H9 (cell line): Measurements from ENCODE around the gene TPGS1. TPM values are rescaled to one million over a fixed set of nuclear protein-coding genes. Genes with fewer than 3 reads are reported as not detected.

Experiments used
- DNase-seq: peaks from one replicate; pipeline ENCODE4 v3.0.0-alpha.2; 2017
- H2AFZ ChIP-seq: one replicate; pipeline ENCODE4 v1.6.1; 2013; ENCODE audit warnings: mild to moderate bottlenecking, low read length, control low read depth, moderate library complexity
- H2AK5ac ChIP-seq: 2 replicates; pipeline ENCODE4 v1.6.1; 2013; ENCODE audit warnings: low read length, control low read depth, mixed read lengths; ENCODE audit not compliant: insufficient read length
- H2BK120ac ChIP-seq: one replicate; pipeline ENCODE4 v1.6.1; 2013; ENCODE audit warnings: low read depth, mild to moderate bottlenecking, low read length, control low read depth, inconsistent platforms; ENCODE audit not compliant: poor library complexity, severe bottlenecking
- H2BK12ac ChIP-seq: 2 replicates; pipeline ENCODE4 v1.6.1; 2013; ENCODE audit warnings: low read length, control low read depth, mixed read lengths, low read depth; ENCODE audit not compliant: insufficient read length
- H2BK15ac ChIP-seq: 2 replicates; pipeline ENCODE4 v1.6.1; 2013; ENCODE audit warnings: low read depth, low read length, control low read depth
- H2BK20ac ChIP-seq: one replicate; pipeline ENCODE4 v1.6.1; 2013; ENCODE audit warnings: low read depth, mild to moderate bottlenecking, low read length, control low read depth, inconsistent platforms; ENCODE audit not compliant: poor library complexity, severe bottlenecking
- H2BK5ac ChIP-seq: 2 replicates; pipeline ENCODE4 v1.6.1; 2013; ENCODE audit warnings: low read length, control low read depth, mixed read lengths; ENCODE audit not compliant: insufficient read length
- H3K14ac ChIP-seq: 2 replicates; pipeline ENCODE4 v1.6.1; 2013; ENCODE audit warnings: low read length, control low read depth; ENCODE audit not compliant: insufficient read depth
- H3K18ac ChIP-seq: 2 replicates; pipeline ENCODE4 v1.6.1; 2013; ENCODE audit warnings: low read depth, mild to moderate bottlenecking, mixed read lengths, low read length, control low read depth; ENCODE audit not compliant: insufficient read length
- H3K23ac ChIP-seq: 2 replicates; pipeline ENCODE4 v1.6.1; 2013; ENCODE audit warnings: low read length, control low read depth, mixed read lengths, low read depth; ENCODE audit not compliant: insufficient read length
- H3K23me2 ChIP-seq: 2 replicates; pipeline ENCODE4 v1.6.1; 2013; ENCODE audit warnings: low read depth, mild to moderate bottlenecking, mixed read lengths, low read length, control low read depth; ENCODE audit not compliant: insufficient read length, poor library complexity, severe bottlenecking
- H3K27ac ChIP-seq: 2 replicates; pipeline ENCODE4 v1.5.1; 2013; ENCODE audit warnings: low read length, control low read depth, mixed read lengths, low read depth; ENCODE audit not compliant: insufficient read length
- H3K27me3 ChIP-seq: 2 replicates; pipeline ENCODE4 v1.6.1; 2013; ENCODE audit warnings: low read length, control low read depth, inconsistent platforms; ENCODE audit not compliant: insufficient read depth
- H3K4ac ChIP-seq: 2 replicates; pipeline ENCODE4 v1.6.1; 2013; ENCODE audit warnings: low read depth, mild to moderate bottlenecking, control low read depth, inconsistent platforms, low read length, moderate library complexity
- H3K4me1 ChIP-seq: 2 replicates; pipeline ENCODE4 v1.6.1; 2013; ENCODE audit warnings: low read length, control low read depth, inconsistent platforms; ENCODE audit not compliant: insufficient read depth
- H3K4me2 ChIP-seq: 2 replicates; pipeline ENCODE4 v1.6.1; 2013; ENCODE audit warnings: low read length, control low read depth, mixed read lengths; ENCODE audit not compliant: insufficient read length, insufficient read depth
- H3K56ac ChIP-seq: 2 replicates; pipeline ENCODE4 v1.6.1; 2013; ENCODE audit warnings: low read depth, mild to moderate bottlenecking, mixed read lengths, low read length, control low read depth; ENCODE audit not compliant: insufficient read length
- H3K79me1 ChIP-seq: 2 replicates; pipeline ENCODE4 v1.6.1; 2013; ENCODE audit warnings: low read depth, mild to moderate bottlenecking, moderate library complexity, low read length, control low read depth, inconsistent platforms; ENCODE audit not compliant: insufficient read depth, poor library complexity, severe bottlenecking
- H3K79me2 ChIP-seq: 2 replicates; pipeline ENCODE4 v1.6.1; 2013; ENCODE audit warnings: low read length, control low read depth, inconsistent platforms; ENCODE audit not compliant: insufficient read depth
- H3K9ac ChIP-seq: 2 replicates; pipeline ENCODE4 v1.6.1; 2013; ENCODE audit warnings: low read length, control low read depth, mixed read lengths; ENCODE audit not compliant: insufficient read length; ENCODE audit errors: extremely low read depth
- H3K9me3 ChIP-seq: one replicate; pipeline ENCODE4 v1.6.1; 2013; ENCODE audit warnings: low read depth, low read length, inconsistent platforms; ENCODE audit not compliant: control insufficient read depth
- H3T11ph ChIP-seq: one replicate; pipeline ENCODE4 v1.6.1; 2013; ENCODE audit warnings: mild to moderate bottlenecking, low read length, control low read depth, inconsistent platforms
- H4K20me1 ChIP-seq: one replicate; pipeline ENCODE4 v1.6.1; 2013; ENCODE audit not compliant: control insufficient read depth, insufficient read length, insufficient read depth
- H4K5ac ChIP-seq: 2 replicates; pipeline ENCODE4 v1.6.1; 2013; ENCODE audit warnings: low read depth, mild to moderate bottlenecking, mixed read lengths, low read length, control low read depth; ENCODE audit not compliant: insufficient read length
- H4K8ac ChIP-seq: replicated peaks from 2 replicates; pipeline ENCODE4 v1.6.1; 2013; ENCODE audit warnings: low read length, control low read depth, mixed read lengths, low read depth; ENCODE audit not compliant: insufficient read length
- H4K91ac ChIP-seq: 2 replicates; pipeline ENCODE4 v1.6.1; 2013; ENCODE audit warnings: low read depth, mild to moderate bottlenecking, moderate library complexity, mixed read lengths, low read length, control low read depth; ENCODE audit not compliant: insufficient read length
- H3K27ac Mint-ChIP-seq, 3 experiments: 2 replicates in 2 of 3; 3 replicates in 1 of 3; pipeline ENCODE4 v1.8.0; 2020 to 2021; ENCODE audit warnings: mixed read lengths in 3 of 3, mild to moderate bottlenecking in 1 of 3, moderate library complexity in 1 of 3
- H3K27me3 Mint-ChIP-seq: 2 replicates; pipeline ENCODE4 v1.8.0; 2021; ENCODE audit warnings: low read depth, mild to moderate bottlenecking, moderate library complexity, mixed read lengths
- H3K36me3 Mint-ChIP-seq, 3 experiments: 2 replicates in 2 of 3; 3 replicates in 1 of 3; pipeline ENCODE4 v1.8.0; 2020 to 2021; ENCODE audit warnings: low read depth in 3 of 3, mixed read lengths in 3 of 3; ENCODE audit not compliant: insufficient read depth in 1 of 3
- H3K4me1 Mint-ChIP-seq, 2 experiments: 2 replicates each; pipeline ENCODE4 v1.8.0; 2020; ENCODE audit warnings: mixed read lengths in 2 of 2
- H3K4me3 Mint-ChIP-seq, 2 experiments: 2 replicates in 1 of 2; 3 replicates in 1 of 2; pipeline ENCODE4 v1.8.0; 2020 to 2021; ENCODE audit warnings: mild to moderate bottlenecking in 2 of 2, mixed read lengths in 2 of 2, moderate library complexity in 1 of 2
- H3K9me3 Mint-ChIP-seq, 2 experiments: 2 replicates in 1 of 2; 3 replicates in 1 of 2; pipeline ENCODE4 v1.8.0; 2020; ENCODE audit warnings: mild to moderate bottlenecking in 2 of 2, mixed read lengths in 2 of 2, moderate library complexity in 1 of 2
- WGBS: extraction: QIAGEN DNeasy Blood & Tissue Kit; methylation state at CpG from one replicate; pipeline ENCODE4 v1.1.7; 2013; ENCODE audit warnings: missing lambda C conversion rate, low lambda C conversion rate, mixed read lengths; ENCODE audit not compliant: insufficient read length; ENCODE audit errors: extremely low coverage; 5-methylcytosine and 5-hydroxymethylcytosine counted together
- total RNA-seq: library from RNA; stranded (reverse); gene quantifications from 2 replicates; pipeline ENCODE4 v1.2.1, GENCODE V29; 2021
- TF ChIP-seq, protein P1 (sequence below): fragments of 200-600 bp; sonication (generic); conservative IDR thresholded peaks from 3 replicates; pipeline ENCODE4 v1.8.0; 2021; ENCODE audit warnings: antibody characterized with exemption, mild to moderate bottlenecking

Gene TPGS1
- total RNA-seq, 1 experiment from 2014 or later: 7.4 TPM

DNA sequence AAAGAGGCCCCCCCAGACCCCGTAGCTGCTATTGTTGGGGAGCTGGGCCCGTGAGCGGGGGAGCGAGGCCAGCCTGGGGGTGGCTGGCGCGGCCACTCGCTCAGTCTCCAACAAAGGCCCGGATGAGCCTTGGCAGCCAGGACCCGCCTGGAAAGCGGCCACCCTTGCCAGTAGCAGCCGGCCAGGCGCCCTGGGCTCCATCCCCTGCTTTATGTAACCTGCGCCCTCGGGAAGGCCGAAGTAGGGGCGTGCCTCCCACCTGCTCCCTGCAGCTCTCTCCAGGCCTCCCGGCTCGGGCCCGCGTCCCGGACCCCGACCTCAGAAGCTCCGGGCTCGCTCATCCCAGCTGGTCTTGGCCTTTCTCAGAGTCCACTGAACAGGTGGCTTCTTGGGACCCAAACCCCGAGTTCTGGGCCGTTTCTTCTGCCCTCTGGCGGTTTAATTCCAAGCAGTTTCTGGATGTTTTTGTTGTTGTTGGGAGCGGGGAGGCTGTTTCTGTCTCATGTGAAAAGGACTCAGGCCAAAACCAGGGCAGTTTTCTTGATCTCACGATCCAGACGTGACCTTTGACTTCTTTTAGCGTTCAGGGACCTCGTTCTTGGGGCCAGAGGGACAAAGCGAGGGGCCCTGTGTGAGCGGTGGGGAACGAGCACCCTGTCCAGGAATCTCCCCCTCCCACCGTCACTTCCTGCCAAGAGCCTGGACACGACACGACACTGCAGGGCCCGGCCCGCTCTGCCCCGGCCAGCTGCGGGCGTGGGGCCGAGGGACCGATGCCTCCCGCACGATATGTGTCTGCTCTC, 25.5 kb downstream of the TPGS1 start:
- Histone ChIP-seq H2BK120ac (no peak overlapping the region), H3K27me3 (no peaks in the 10 kb centered on the region), H3K4me1 (no peaks in the 10 kb centered on the region), H3K79me1 (peaks cover 8% of the 10 kb centered on the region), H4K91ac (no peak overlapping the region), H4K20me1 (peaks cover 4% of the 10 kb centered on the region), H3K79me2 (peaks cover 13% of the 10 kb centered on the region; the same call in 1 of the 2 replicates), H2BK20ac (no peak overlapping the region), H2BK5ac (no peak overlapping the region), H3T11ph (no peak overlapping the region), H2AFZ (no peak overlapping the region), H3K23me2 (peaks cover 6% of the 10 kb centered on the region), H4K5ac (no peak overlapping the region), H2AK5ac (no peak overlapping the region), H3K56ac (no peak overlapping the region), H3K23ac (no peak overlapping the region), H3K27ac (no peak overlapping the region), H2BK12ac (no peak overlapping the region), H3K4me2 (peak overlapping the region; percentile 51), H3K14ac (peak overlapping the region; percentile 48; the same call in 1 of the 2 replicates), H3K18ac (no peak overlapping the region), H3K4ac (0 out of 2 replicates have a peak overlapping the region, but pooled peaks have one; percentile 13), H2BK15ac (no peak overlapping the region), H3K9me3 (no peaks in the 10 kb centered on the region), H4K8ac (no peak overlapping the region), H3K9ac (peak overlapping the region; percentile 64)
- Mint-ChIP-seq H3K4me1 (peaks cover 5 to 23% of the 10 kb centered on the region in 2 experiments), H3K27ac (peak overlapping the region; percentile 37 to 94 (median 81); a peak in 4 of 7 replicates), H3K27me3 (peaks cover 5% of the 10 kb centered on the region), H3K4me3 (peak overlapping the region; percentile 84 to 88), H3K9me3 (0 out of 5 replicates have a peak, but pooled peaks cover 0 to 2% of the 10 kb centered on the region in 2 experiments), H3K36me3 (peaks cover 4 to 13% (median 8%) of the 10 kb centered on the region in 3 experiments; a peak in 6 of 7 replicates)
- WGBS: no CpG with 5 or more reads among the region's 47 CpGs
- TF ChIP-seq, protein P1, sequence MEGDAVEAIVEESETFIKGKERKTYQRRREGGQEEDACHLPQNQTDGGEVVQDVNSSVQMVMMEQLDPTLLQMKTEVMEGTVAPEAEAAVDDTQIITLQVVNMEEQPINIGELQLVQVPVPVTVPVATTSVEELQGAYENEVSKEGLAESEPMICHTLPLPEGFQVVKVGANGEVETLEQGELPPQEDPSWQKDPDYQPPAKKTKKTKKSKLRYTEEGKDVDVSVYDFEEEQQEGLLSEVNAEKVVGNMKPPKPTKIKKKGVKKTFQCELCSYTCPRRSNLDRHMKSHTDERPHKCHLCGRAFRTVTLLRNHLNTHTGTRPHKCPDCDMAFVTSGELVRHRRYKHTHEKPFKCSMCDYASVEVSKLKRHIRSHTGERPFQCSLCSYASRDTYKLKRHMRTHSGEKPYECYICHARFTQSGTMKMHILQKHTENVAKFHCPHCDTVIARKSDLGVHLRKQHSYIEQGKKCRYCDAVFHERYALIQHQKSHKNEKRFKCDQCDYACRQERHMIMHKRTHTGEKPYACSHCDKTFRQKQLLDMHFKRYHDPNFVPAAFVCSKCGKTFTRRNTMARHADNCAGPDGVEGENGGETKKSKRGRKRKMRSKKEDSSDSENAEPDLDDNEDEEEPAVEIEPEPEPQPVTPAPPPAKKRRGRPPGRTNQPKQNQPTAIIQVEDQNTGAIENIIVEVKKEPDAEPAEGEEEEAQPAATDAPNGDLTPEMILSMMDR: peak; percentile 67
- peak; percentile 73 for DNase-seq
